DMS53 treated with DMSO at 0.1 percent for 48 hours (cell line): ENCODE measurements around the gene PTTG1IP2.

Experiments
- DNase-seq: peaks from one replicate; lab custom pipeline; 2025; ENCODE audit not compliant: unreplicated experiment; lab: John Stamatoyannopoulos, UW

The PTTG1IP2 gene

GRCh38 chr7:90474284-90475210 lies 5.1 kb downstream of the PTTG1IP2 start:
- DNase-seq: no peak

- DNase-seq: no peak
These were observed 13.8 kb downstream of the PTTG1IP2 start for GRCh38 chr7:90483251-90483650.

- DNase-seq: no peak
These were observed 15.3 kb downstream of the PTTG1IP2 start for GRCh38 chr7:90484706-90485105.

GRCh38 chr7:90485734-90486316 lies 16.4 kb downstream of the PTTG1IP2 start:
- DNase-seq: no peak

- no peak for DNase-seq
These were observed 18.4 kb downstream of the PTTG1IP2 start for GRCh38 chr7:90487808-90488207.

GRCh38 chr7:90488220-90488619 lies 18.8 kb downstream of the PTTG1IP2 start:
- no peak for DNase-seq

GRCh38 chr7:90492250-90492649 lies 22.8 kb downstream of the PTTG1IP2 start:
- DNase-seq: no peak

- DNase-seq: no peak
These were observed 25.8 kb downstream of the PTTG1IP2 start for GRCh38 chr7:90495241-90495640.

- no peak for DNase-seq
These were observed 33.1 kb downstream of the PTTG1IP2 start for GRCh38 chr7:90502539-90502938.

- no peak for DNase-seq
These were observed 33.9 kb downstream of the PTTG1IP2 start for GRCh38 chr7:90503367-90503766.

GRCh38 chr7:90507692-90508091 lies 38.3 kb downstream of the PTTG1IP2 start:
- DNase-seq: no peak

- DNase-seq: no peak
These were observed 42.3 kb downstream of the PTTG1IP2 start for GRCh38 chr7:90511776-90512175.

- DNase-seq: no peak
These were observed 43.4 kb downstream of the PTTG1IP2 start for GRCh38 chr7:90512821-90513254.

GRCh38 chr7:90516257-90516656 lies 46.8 kb downstream of the PTTG1IP2 start:
- no peak for DNase-seq

- no peak for DNase-seq
These were observed 49.2 kb downstream of the PTTG1IP2 start for GRCh38 chr7:90518630-90519029.

GRCh38 chr7:90520484-90520883 lies 51.0 kb downstream of the PTTG1IP2 start:
- DNase-seq: no peak

- no peak for DNase-seq
These were observed 60.8 kb downstream of the PTTG1IP2 start for GRCh38 chr7:90530263-90530662.

- no peak for DNase-seq
These were observed 62.9 kb downstream of the PTTG1IP2 start for GRCh38 chr7:90532231-90532929.

GRCh38 chr7:90536449-90536848 lies 67.0 kb downstream of the PTTG1IP2 start:
- DNase-seq: no peak

- no peak for DNase-seq
These were observed 69.0 kb downstream of the PTTG1IP2 start for GRCh38 chr7:90538405-90538804.

- no peak for DNase-seq
These were observed 71.0 kb downstream of the PTTG1IP2 start for GRCh38 chr7:90540406-90540805.

GRCh38 chr7:90551036-90551435 lies 81.6 kb downstream of the PTTG1IP2 start:
- DNase-seq: no peak
